Neural cell (in vitro differentiated cells): ENCODE measurements around the gene EXOSC3. TPM values are rescaled to one million over a fixed set of nuclear protein-coding genes. Genes with fewer than 3 reads are reported as not detected.

Experiments
- H2AFZ ChIP-seq: fragments of 200-600, 300-800 bp; sonication (generic), shearing (Covaris generic); 2 replicates; pipeline ENCODE4 v1.6.0; 2014; ENCODE audit warnings: low read depth, mild to moderate bottlenecking, antibody characterized with exemption, low read length, moderate library complexity
- H3F3A ChIP-seq: fragments of 200-600 bp; shearing (Covaris generic); 2 replicates; pipeline ENCODE4 v1.6.1; 2016; ENCODE audit warnings: mild to moderate bottlenecking, moderate library complexity, mixed read lengths, antibody characterized with exemption, low read length; ENCODE audit not compliant: insufficient read depth, poor library complexity, severe bottlenecking
- H3K27ac ChIP-seq: fragments of 200-600, 300-800 bp; sonication (generic), shearing (Covaris generic); 2 replicates; pipeline ENCODE4 v1.5.1; 2014; ENCODE audit warnings: mild to moderate bottlenecking, low read length, moderate library complexity
- H3K27me3 ChIP-seq: fragments of 300-800, 200-600 bp; sonication (generic), shearing (Covaris generic); 2 replicates; pipeline ENCODE4 v1.6.0; 2014; ENCODE audit warnings: mild to moderate bottlenecking, low read depth, low read length, moderate library complexity; ENCODE audit not compliant: insufficient read depth
- H3K36me3 ChIP-seq: fragments of 300-800, 200-600 bp; sonication (generic), shearing (Covaris generic); 2 replicates; pipeline ENCODE4 v1.5.1; 2014; ENCODE audit warnings: mild to moderate bottlenecking, antibody characterized with exemption, low read length, moderate library complexity; ENCODE audit not compliant: insufficient read depth
- H3K4me2 ChIP-seq: fragments of 300-800, 200-600 bp; sonication (generic), shearing (Covaris generic); 2 replicates; pipeline ENCODE4 v1.6.0; 2014; ENCODE audit warnings: mild to moderate bottlenecking, low read length
- H3K4me3 ChIP-seq: fragments of 300-800, 200-600 bp; sonication (generic), shearing (Covaris generic); 2 replicates; pipeline ENCODE4 v1.5.1; 2014; ENCODE audit warnings: mild to moderate bottlenecking, low read length, moderate library complexity
- H3K79me2 ChIP-seq: fragments of 200-600 bp; shearing (Covaris generic); replicated peaks from 2 replicates; pipeline ENCODE4 v1.6.0; 2014; ENCODE audit warnings: mild to moderate bottlenecking, low read length, moderate library complexity; ENCODE audit not compliant: insufficient read depth
- H3K9ac ChIP-seq: fragments of 300-800, 200-600 bp; sonication (generic), shearing (Covaris generic); 2 replicates; pipeline ENCODE4 v1.6.1; 2016; ENCODE audit warnings: mild to moderate bottlenecking, low read length, mixed read lengths
- H3K9me2 ChIP-seq: fragments of 200-600 bp; shearing (Covaris generic); 2 replicates; pipeline ENCODE4 v1.6.1; 2016; ENCODE audit warnings: mild to moderate bottlenecking, low read length, mixed read lengths; ENCODE audit not compliant: insufficient read depth
- H3K9me3 ChIP-seq: fragments of 200-600, 300-800 bp; sonication (generic), shearing (Covaris generic); 2 replicates; pipeline ENCODE4 v1.6.1; 2016; ENCODE audit warnings: mild to moderate bottlenecking, mixed run types, low read length, moderate library complexity, mixed read lengths
- H4K20me1 ChIP-seq: fragments of 200-600 bp; shearing (Covaris generic); 2 replicates; pipeline ENCODE4 v1.6.1; 2016; ENCODE audit warnings: mild to moderate bottlenecking, mixed run types; ENCODE audit not compliant: insufficient read depth
- CTCF ChIP-seq: fragments of 450-650 bp; IDR thresholded peaks from 2 replicates; pipeline ENCODE4 v1.5.1; 2014; ENCODE audit warnings: antibody characterized with exemption, mild to moderate bottlenecking, moderate library complexity; ENCODE audit not compliant: poor library complexity, severe bottlenecking
- EP300 ChIP-seq: fragments of 450-650 bp; conservative IDR thresholded peaks from 2 replicates; pipeline ENCODE4 v1.6.1; 2014; ENCODE audit warnings: antibody characterized with exemption, mild to moderate bottlenecking, moderate library complexity; ENCODE audit not compliant: poor library complexity, severe bottlenecking
- EZH2 ChIP-seq: fragments of 200-600, 300-800 bp; shearing (Covaris generic), sonication (generic); IDR thresholded peaks from 2 replicates; pipeline ENCODE4 v1.6.1; 2014; ENCODE audit warnings: antibody characterized with exemption, low read length, borderline replicate concordance, mild to moderate bottlenecking; ENCODE audit not compliant: insufficient read depth, poor library complexity, severe bottlenecking
- MXI1 ChIP-seq: fragments of 450-650 bp; conservative IDR thresholded peaks from 2 replicates; pipeline ENCODE4 v1.6.1; 2014; ENCODE audit warnings: antibody characterized with exemption, mild to moderate bottlenecking; ENCODE audit not compliant: poor library complexity, severe bottlenecking
- POLR2AphosphoS5 ChIP-seq: IDR thresholded peaks from 2 replicates; pipeline ENCODE4 v1.6.1; 2012
- RAD21 ChIP-seq: fragments of 450-650 bp; conservative IDR thresholded peaks from 2 replicates; pipeline ENCODE4 v1.6.1; 2014; ENCODE audit warnings: antibody characterized with exemption, mild to moderate bottlenecking, moderate library complexity
- SMC3 ChIP-seq: fragments of 450-650 bp; conservative IDR thresholded peaks from 2 replicates; pipeline ENCODE4 v1.6.1; 2014; ENCODE audit warnings: antibody characterized with exemption, mild to moderate bottlenecking, moderate library complexity; ENCODE audit not compliant: poor library complexity
- TAF1 ChIP-seq: IDR thresholded peaks from 2 replicates; pipeline ENCODE4 v1.6.1; 2012; ENCODE audit warnings: low read depth
- polyA plus RNA-seq: library from polyadenylated mRNA; depleted of rRNA; stranded (reverse); fragments of >200 nt; gene quantifications from 2 replicates; pipeline ENCODE4 v1.2.3, GENCODE V29; 2014
- TF ChIP-seq, protein P1 (sequence below): IDR thresholded peaks from 2 replicates; pipeline ENCODE4 v1.6.1; 2012; ENCODE audit warnings: borderline replicate concordance

The EXOSC3 gene
- polyA plus RNA-seq, 1 donor from 2014 or later = 46.4 TPM

DNA sequence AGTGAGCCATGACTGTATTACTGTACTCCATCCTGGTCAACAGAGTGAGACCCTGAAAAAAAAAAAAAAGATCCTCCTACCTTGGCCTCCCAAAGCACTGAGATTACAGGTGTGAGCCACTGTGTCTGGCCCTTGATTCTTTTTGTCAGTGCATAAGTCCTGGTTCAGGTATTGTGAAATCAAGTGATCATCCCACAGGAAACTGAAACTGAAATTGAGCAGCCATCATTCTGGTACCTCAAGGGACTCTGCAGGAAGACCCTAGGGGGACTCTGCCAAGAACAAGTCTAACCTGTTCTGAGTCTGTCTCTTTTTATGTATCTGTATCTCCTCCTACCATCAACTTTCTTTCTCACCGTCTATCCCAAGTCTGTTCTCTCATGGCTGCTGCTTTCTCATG, 13.8 kb upstream of the EXOSC3 start:
- H3K9me3 ChIP-seq = no peaks in the 10 kb centered on the region
- peaks cover 23% of the 10 kb centered on the region for H3K79me2 ChIP-seq
- H3K27me3 ChIP-seq = no peaks in the 10 kb centered on the region
- H3K4me2 ChIP-seq = no peak overlapping the region
- H3K9me2 ChIP-seq = no peaks in the 10 kb centered on the region
- no peak overlapping the region for H2AFZ ChIP-seq
- H4K20me1 ChIP-seq = peaks cover 3% of the 10 kb centered on the region
- H3F3A ChIP-seq = no peaks in the 10 kb centered on the region
- no peaks in the 10 kb centered on the region for H3K36me3 ChIP-seq
- no peak overlapping the region for H3K27ac ChIP-seq
- H3K4me3 ChIP-seq = no peak overlapping the region
- no peak for TF ChIP-seq EZH2
- H3K9ac ChIP-seq = no peak overlapping the region

DNA sequence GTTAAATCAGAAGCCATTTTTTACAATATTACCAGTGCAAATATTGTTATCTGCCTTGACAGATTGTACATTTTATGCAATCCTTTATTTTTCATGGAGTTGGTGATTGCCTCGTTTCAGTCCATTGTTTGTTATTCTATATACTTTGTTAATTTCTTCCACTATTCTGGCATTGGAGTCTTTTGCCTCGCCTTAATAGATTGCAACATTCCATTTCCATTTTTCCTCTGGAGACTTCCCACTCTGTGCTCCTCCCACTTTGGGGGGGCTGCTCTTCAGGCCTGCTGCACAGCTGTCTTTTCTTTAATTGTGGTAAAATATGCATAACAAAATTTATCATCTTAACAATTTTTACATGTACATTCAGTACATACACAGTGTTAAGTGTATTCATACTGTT, 11.4 kb upstream of the EXOSC3 start:
- Histone ChIP-seq H3K27ac (no peak overlapping the region), H3K9me2 (no peaks in the 10 kb centered on the region), H4K20me1 (no peaks in the 10 kb centered on the region), H3F3A (no peaks in the 10 kb centered on the region), H3K36me3 (no peaks in the 10 kb centered on the region), H3K9ac (no peak overlapping the region), H3K9me3 (no peaks in the 10 kb centered on the region), H3K4me2 (no peak overlapping the region), H2AFZ (no peak overlapping the region), H3K4me3 (no peak overlapping the region), H3K27me3 (no peaks in the 10 kb centered on the region), H3K79me2 (no peaks in the 10 kb centered on the region)
- no peak for TF ChIP-seq TAF1
- no peak for TF ChIP-seq EZH2
- no peak for TF ChIP-seq RAD21
- no peak for TF ChIP-seq POLR2AphosphoS5
- no peak for TF ChIP-seq SMC3
- no peak for TF ChIP-seq EP300

GRCh38 chr9:37792122-37792521, 7.3 kb upstream of the EXOSC3 start:
- H3K27ac ChIP-seq = no peak overlapping the region
- no peaks in the 10 kb centered on the region for H3K36me3 ChIP-seq
- H3K4me3 ChIP-seq = no peak overlapping the region
- H3K27me3 ChIP-seq = no peaks in the 10 kb centered on the region
- H3K9ac ChIP-seq = no peak overlapping the region
- H3K4me2 ChIP-seq = no peak overlapping the region
- H3F3A ChIP-seq = no peaks in the 10 kb centered on the region
- no peaks in the 10 kb centered on the region for H3K9me3 ChIP-seq
- H3K79me2 ChIP-seq = no peaks in the 10 kb centered on the region
- H4K20me1 ChIP-seq = no peaks in the 10 kb centered on the region
- TF ChIP-seq, protein P1, sequence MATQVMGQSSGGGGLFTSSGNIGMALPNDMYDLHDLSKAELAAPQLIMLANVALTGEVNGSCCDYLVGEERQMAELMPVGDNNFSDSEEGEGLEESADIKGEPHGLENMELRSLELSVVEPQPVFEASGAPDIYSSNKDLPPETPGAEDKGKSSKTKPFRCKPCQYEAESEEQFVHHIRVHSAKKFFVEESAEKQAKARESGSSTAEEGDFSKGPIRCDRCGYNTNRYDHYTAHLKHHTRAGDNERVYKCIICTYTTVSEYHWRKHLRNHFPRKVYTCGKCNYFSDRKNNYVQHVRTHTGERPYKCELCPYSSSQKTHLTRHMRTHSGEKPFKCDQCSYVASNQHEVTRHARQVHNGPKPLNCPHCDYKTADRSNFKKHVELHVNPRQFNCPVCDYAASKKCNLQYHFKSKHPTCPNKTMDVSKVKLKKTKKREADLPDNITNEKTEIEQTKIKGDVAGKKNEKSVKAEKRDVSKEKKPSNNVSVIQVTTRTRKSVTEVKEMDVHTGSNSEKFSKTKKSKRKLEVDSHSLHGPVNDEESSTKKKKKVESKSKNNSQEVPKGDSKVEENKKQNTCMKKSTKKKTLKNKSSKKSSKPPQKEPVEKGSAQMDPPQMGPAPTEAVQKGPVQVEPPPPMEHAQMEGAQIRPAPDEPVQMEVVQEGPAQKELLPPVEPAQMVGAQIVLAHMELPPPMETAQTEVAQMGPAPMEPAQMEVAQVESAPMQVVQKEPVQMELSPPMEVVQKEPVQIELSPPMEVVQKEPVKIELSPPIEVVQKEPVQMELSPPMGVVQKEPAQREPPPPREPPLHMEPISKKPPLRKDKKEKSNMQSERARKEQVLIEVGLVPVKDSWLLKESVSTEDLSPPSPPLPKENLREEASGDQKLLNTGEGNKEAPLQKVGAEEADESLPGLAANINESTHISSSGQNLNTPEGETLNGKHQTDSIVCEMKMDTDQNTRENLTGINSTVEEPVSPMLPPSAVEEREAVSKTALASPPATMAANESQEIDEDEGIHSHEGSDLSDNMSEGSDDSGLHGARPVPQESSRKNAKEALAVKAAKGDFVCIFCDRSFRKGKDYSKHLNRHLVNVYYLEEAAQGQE = no peak
- TF ChIP-seq POLR2AphosphoS5 (no peak), CTCF (no peak), EZH2 (no peak), RAD21 (no peak), EP300 (no peak), TAF1 (no peak), SMC3 (no peak), MXI1 (no peak)
- H3K9me2 ChIP-seq = no peaks in the 10 kb centered on the region
- H2AFZ ChIP-seq = no peak overlapping the region
